Activated naive CD8-positive, alpha-beta T cell treated with anti-CD3 and anti-CD28 coated beads, Interleukin-2, amount 50 U/mL, for 24 hours (primary cell): ENCODE results near the gene PHF20.
A peak's percentile ranks its signal among the peaks of the same experiment; 100 is the strongest.
"Not testable (repeated sequence)": the region's sequence is repeated elsewhere in the genome, so short reads cannot be mapped to it uniquely, and the experiment has no call there.

ENCODE experiments used
- ATAC-seq: fragments of 150-1000 bp; cut with Tn5 transposase; one replicate; pipeline ENCODE4 v1.10.0; 2021
- DNase-seq: peaks from one replicate; pipeline ENCODE4 v3.0.0; 2021
- H3K27ac Mint-ChIP-seq: one replicate; pipeline ENCODE4 v1.8.0; 2021; ENCODE audit warnings: mild to moderate bottlenecking, mixed read lengths
- H3K27me3 Mint-ChIP-seq: one replicate; pipeline ENCODE4 v1.8.0; 2021; ENCODE audit warnings: mixed read lengths
- H3K36me3 Mint-ChIP-seq: one replicate; pipeline ENCODE4 v1.8.0; 2021; ENCODE audit warnings: low read depth, mixed read lengths
- H3K4me1 Mint-ChIP-seq: one replicate; pipeline ENCODE4 v1.8.0; 2021; ENCODE audit warnings: mixed read lengths
- H3K4me3 Mint-ChIP-seq: one replicate; pipeline ENCODE4 v1.8.0; 2021; ENCODE audit warnings: mild to moderate bottlenecking, moderate library complexity, mixed read lengths
- H3K9me3 Mint-ChIP-seq: one replicate; pipeline ENCODE4 v1.8.0; 2021; ENCODE audit warnings: mixed read lengths

The PHF20 gene

GRCh38 chr20:35831971-35832370, 60.2 kb downstream of the PHF20 start:
- peaks cover 34% of the 10 kb centered on the region for H3K4me1 Mint-ChIP-seq
- ATAC-seq (no peak), DNase-seq (no peak)
- H3K36me3 Mint-ChIP-seq, result peaks cover 30% of the 10 kb centered on the region
- H3K4me3 Mint-ChIP-seq, result no peak overlapping the region
- H3K27ac Mint-ChIP-seq, result peak overlapping the region; percentile 11
- H3K27me3 Mint-ChIP-seq, result no peaks in the 10 kb centered on the region
- peaks cover 4% of the 10 kb centered on the region for H3K9me3 Mint-ChIP-seq

- no peak overlapping the region for H3K27ac Mint-ChIP-seq
- H3K4me1 Mint-ChIP-seq, result peaks cover 34% of the 10 kb centered on the region
Measured at GRCh38 chr20:35833241-35833640, 61.4 kb downstream of the PHF20 start.

GRCh38 chr20:35837577-35838195, 65.9 kb downstream of the PHF20 start:
- ATAC-seq (no peak), DNase-seq (no peak)
- Mint-ChIP-seq H3K4me1 (peaks cover 40% of the 10 kb centered on the region), H3K36me3 (peaks cover 31% of the 10 kb centered on the region), H3K27ac (no peak overlapping the region), H3K27me3 (no peaks in the 10 kb centered on the region), H3K9me3 (peaks cover 5% of the 10 kb centered on the region), H3K4me3 (no peak overlapping the region)

More at GRCh38 chr20:35833241-35833640, 61.4 kb downstream of the PHF20 start:
- ATAC-seq (no peak), DNase-seq (no peak)
- Mint-ChIP-seq H3K4me3 (no peak overlapping the region), H3K36me3 (peaks cover 32% of the 10 kb centered on the region), H3K9me3 (peaks cover 4% of the 10 kb centered on the region), H3K27me3 (no peaks in the 10 kb centered on the region)

- ATAC-seq, result no peak
- no peak for DNase-seq
- Mint-ChIP-seq H3K9me3 (peaks cover 6% of the 10 kb centered on the region), H3K27me3 (no peaks in the 10 kb centered on the region), H3K27ac (no peak overlapping the region), H3K4me3 (no peak overlapping the region), H3K36me3 (peaks cover 34% of the 10 kb centered on the region), H3K4me1 (peaks cover 38% of the 10 kb centered on the region)
Measured at GRCh38 chr20:35838205-35838604, 66.4 kb downstream of the PHF20 start.

GRCh38 chr20:35839904-35840303, 68.1 kb downstream of the PHF20 start:
- H3K36me3 Mint-ChIP-seq, result peaks cover 39% of the 10 kb centered on the region

GRCh38 chr20:35840421-35840820, 68.6 kb downstream of the PHF20 start:
- Mint-ChIP-seq H3K27ac (no peak overlapping the region), H3K9me3 (peaks cover 6% of the 10 kb centered on the region), H3K27me3 (no peaks in the 10 kb centered on the region), H3K4me3 (no peak overlapping the region), H3K36me3 (peaks cover 38% of the 10 kb centered on the region), H3K4me1 (peaks cover 25% of the 10 kb centered on the region)
- ATAC-seq (no peak), DNase-seq (no peak)

More at GRCh38 chr20:35839904-35840303, 68.1 kb downstream of the PHF20 start:
- H3K27ac Mint-ChIP-seq, result peak overlapping the region; percentile 0
- DNase-seq (no peak), ATAC-seq (no peak)
- H3K27me3 Mint-ChIP-seq, result no peaks in the 10 kb centered on the region
- H3K9me3 Mint-ChIP-seq, result peaks cover 6% of the 10 kb centered on the region
- no peak overlapping the region for H3K4me3 Mint-ChIP-seq
- H3K4me1 Mint-ChIP-seq, result peaks cover 30% of the 10 kb centered on the region

GRCh38 chr20:35842361-35842760, 70.5 kb downstream of the PHF20 start:
- no peak overlapping the region for H3K27ac Mint-ChIP-seq
- H3K27me3 Mint-ChIP-seq, result no peaks in the 10 kb centered on the region
- H3K4me1 Mint-ChIP-seq, result peaks cover 25% of the 10 kb centered on the region
- H3K4me3 Mint-ChIP-seq, result no peak overlapping the region
- peaks cover 41% of the 10 kb centered on the region for H3K36me3 Mint-ChIP-seq
- no peak for ATAC-seq
- peaks cover 6% of the 10 kb centered on the region for H3K9me3 Mint-ChIP-seq
- no peak for DNase-seq

- H3K36me3 Mint-ChIP-seq, result peaks cover 46% of the 10 kb centered on the region
- not testable (repeated sequence) for ATAC-seq, H3K27ac Mint-ChIP-seq, H3K4me3 Mint-ChIP-seq, H3K27me3 Mint-ChIP-seq, DNase-seq, H3K9me3 Mint-ChIP-seq
- peaks cover 21% of the 10 kb centered on the region for H3K4me1 Mint-ChIP-seq
Measured at GRCh38 chr20:35843894-35844293, 72.1 kb downstream of the PHF20 start.

- ATAC-seq, result no peak
- Mint-ChIP-seq H3K27me3 (no peaks in the 10 kb centered on the region), H3K4me1 (peaks cover 13% of the 10 kb centered on the region)
Measured at GRCh38 chr20:35845561-35845960, 73.7 kb downstream of the PHF20 start.

GRCh38 chr20:35849706-35850105, 77.9 kb downstream of the PHF20 start:
- ATAC-seq, result no peak

More at GRCh38 chr20:35845561-35845960, 73.7 kb downstream of the PHF20 start:
- H3K27ac Mint-ChIP-seq, result no peak overlapping the region
- H3K4me3 Mint-ChIP-seq, result no peak overlapping the region
- no peak for DNase-seq
- H3K9me3 Mint-ChIP-seq, result peaks cover 6% of the 10 kb centered on the region
- H3K36me3 Mint-ChIP-seq, result peaks cover 52% of the 10 kb centered on the region

GRCh38 chr20:35851659-35852058, 79.8 kb downstream of the PHF20 start:
- peaks cover 31% of the 10 kb centered on the region for H3K36me3 Mint-ChIP-seq
- peaks cover 12% of the 10 kb centered on the region for H3K4me1 Mint-ChIP-seq
- DNase-seq, H3K9me3 Mint-ChIP-seq, H3K27me3 Mint-ChIP-seq, H3K4me3 Mint-ChIP-seq, H3K27ac Mint-ChIP-seq, ATAC-seq: not testable (repeated sequence)

More at GRCh38 chr20:35849706-35850105, 77.9 kb downstream of the PHF20 start:
- H3K27ac Mint-ChIP-seq, result no peak overlapping the region
- H3K9me3 Mint-ChIP-seq, result no peaks in the 10 kb centered on the region
- no peaks in the 10 kb centered on the region for H3K27me3 Mint-ChIP-seq
- peaks cover 8% of the 10 kb centered on the region for H3K4me1 Mint-ChIP-seq
- no peak overlapping the region for H3K4me3 Mint-ChIP-seq
- DNase-seq, result no peak
- H3K36me3 Mint-ChIP-seq, result peaks cover 37% of the 10 kb centered on the region

GRCh38 chr20:35854713-35855348, 83.0 kb downstream of the PHF20 start:
- H3K36me3 Mint-ChIP-seq, result peaks cover 24% of the 10 kb centered on the region
- no peaks in the 10 kb centered on the region for H3K27me3 Mint-ChIP-seq
- H3K27ac Mint-ChIP-seq, result no peak overlapping the region
- DNase-seq (no peak), ATAC-seq (no peak)
- H3K4me3 Mint-ChIP-seq, result no peak overlapping the region
- no peaks in the 10 kb centered on the region for H3K9me3 Mint-ChIP-seq
- H3K4me1 Mint-ChIP-seq, result peaks cover 8% of the 10 kb centered on the region

- not testable (repeated sequence) for ATAC-seq, H3K27ac Mint-ChIP-seq, H3K27me3 Mint-ChIP-seq, H3K9me3 Mint-ChIP-seq, H3K4me3 Mint-ChIP-seq, H3K4me1 Mint-ChIP-seq, DNase-seq
- H3K36me3 Mint-ChIP-seq, result peaks cover 22% of the 10 kb centered on the region
Measured at GRCh38 chr20:35855641-35856040, 83.8 kb downstream of the PHF20 start.

- no peak overlapping the region for H3K27ac Mint-ChIP-seq
- peaks cover 21% of the 10 kb centered on the region for H3K36me3 Mint-ChIP-seq
- DNase-seq (no peak), ATAC-seq (no peak)
- H3K4me1 Mint-ChIP-seq, result peaks cover 8% of the 10 kb centered on the region
- no peaks in the 10 kb centered on the region for H3K9me3 Mint-ChIP-seq
- no peaks in the 10 kb centered on the region for H3K27me3 Mint-ChIP-seq
- H3K4me3 Mint-ChIP-seq, result no peak overlapping the region
Measured at GRCh38 chr20:35856866-35857265, 85.1 kb downstream of the PHF20 start.

- H3K36me3 Mint-ChIP-seq, result peaks cover 16% of the 10 kb centered on the region
- H3K27ac Mint-ChIP-seq, result no peak overlapping the region
- no peak for ATAC-seq
- DNase-seq, result no peak
- H3K27me3 Mint-ChIP-seq, result no peaks in the 10 kb centered on the region
- no peaks in the 10 kb centered on the region for H3K9me3 Mint-ChIP-seq
- H3K4me3 Mint-ChIP-seq, result no peak overlapping the region
- H3K4me1 Mint-ChIP-seq, result peaks cover 3% of the 10 kb centered on the region
Measured at GRCh38 chr20:35866418-35867202, 94.8 kb downstream of the PHF20 start.
